Right ventricle myocardium superior (tissue), 1 donor: ENCODE results near the gene PRKN. TPM values are rescaled to one million over a fixed set of nuclear protein-coding genes. Genes with fewer than 3 reads are reported as not detected.
"Not testable (repeated sequence)": the region's sequence is repeated elsewhere in the genome, so short reads cannot be mapped to it uniquely, and the experiment has no call there.

Source experiments
- ATAC-seq: fragments of 200-7000 bp; cut with Tn5 transposase; one replicate; pipeline ENCODE4 v1.9.1; 2020; ENCODE audit warnings: mild to moderate bottlenecking; ENCODE audit not compliant: poor library complexity
- DNase-seq: peaks from one replicate; pipeline ENCODE4 v3.0.0-alpha.2; 2020
- intact Hi-C: fragments of 100-400 bp; cut with DNase I; formaldehyde crosslinking; loops from one replicate; pipeline ENCODE4 v1.11.2; 2022
- total RNA-seq: library from RNA; stranded (reverse); fragmentation: NEBNext Ultra II Directional; extraction: Animal tissue kit (Norgen Biotek cat#: 25700); gene quantifications from one replicate; pipeline ENCODE4 v1.2.1, GENCODE V29; 2021
- donor health status: DM: no; HTN: yes; CAD: no; lungs with severe emphysema.

The PRKN gene
- total RNA-seq, 1 donor from 2014 or later, result 20.6 TPM

GRCh38 chr6:161822204-161822603, 905.4 kb downstream of the PRKN start:
- DNase-seq, intact Hi-C loops, ATAC-seq: not testable (repeated sequence)

- DNase-seq, result no peak
- intact Hi-C loops, result no loop called here
These were observed 909.7 kb downstream of the PRKN start for GRCh38 chr6:161817881-161818280.

GRCh38 chr6:161815965-161816364, 911.6 kb downstream of the PRKN start:
- no peak for DNase-seq
- ATAC-seq, result no peak
- intact Hi-C loops, result no loop called here

More at GRCh38 chr6:161817881-161818280, 909.7 kb downstream of the PRKN start:
- ATAC-seq, result no peak

- intact Hi-C loops, result no loop called here
- DNase-seq, result no peak
- ATAC-seq, result no peak
These were observed 914.4 kb downstream of the PRKN start for GRCh38 chr6:161813156-161813555.

- DNase-seq, result no peak
- ATAC-seq, result no peak
- intact Hi-C loops, result no loop called here
These were observed 917.6 kb downstream of the PRKN start for GRCh38 chr6:161809971-161810370.

GRCh38 chr6:161804838-161805237, 922.7 kb downstream of the PRKN start:
- DNase-seq (no peak), ATAC-seq (peak; percentile 68)
- intact Hi-C loops, result no loop called here

- no peak for DNase-seq
- ATAC-seq, result no peak
- intact Hi-C loops, result no loop called here
These were observed 924.4 kb downstream of the PRKN start for GRCh38 chr6:161803131-161803530.

GRCh38 chr6:161802231-161802630, 925.3 kb downstream of the PRKN start:
- DNase-seq (no peak), ATAC-seq (no peak)
- intact Hi-C loops, result no loop called here

- no peak for ATAC-seq
- DNase-seq, result no peak
- intact Hi-C loops, result no loop called here
These were observed 928.6 kb downstream of the PRKN start for GRCh38 chr6:161798844-161799394.

- ATAC-seq, result no peak
- intact Hi-C loops, result no loop called here
- DNase-seq, result no peak
These were observed 930.9 kb downstream of the PRKN start for GRCh38 chr6:161796681-161797080.

- ATAC-seq (no peak), DNase-seq (no peak)
- intact Hi-C loops, result no loop called here
These were observed 934.6 kb downstream of the PRKN start for GRCh38 chr6:161792851-161793493.

- intact Hi-C loops, result no loop called here
- ATAC-seq (no peak), DNase-seq (no peak)
These were observed 939.0 kb downstream of the PRKN start for GRCh38 chr6:161788531-161788930.

- ATAC-seq, result no peak
- intact Hi-C loops, result no loop called here
- no peak for DNase-seq
These were observed 955.4 kb downstream of the PRKN start for GRCh38 chr6:161772176-161772575.

- no peak for ATAC-seq
- intact Hi-C loops, result no loop called here
These were observed 965.6 kb downstream of the PRKN start for GRCh38 chr6:161761966-161762365.

GRCh38 chr6:161755080-161755479, 972.5 kb downstream of the PRKN start:
- ATAC-seq (no peak), DNase-seq (no peak)
- intact Hi-C loops, result no loop called here

More at GRCh38 chr6:161761966-161762365, 965.6 kb downstream of the PRKN start:
- DNase-seq, result no peak

GRCh38 chr6:161750686-161751085, 976.9 kb downstream of the PRKN start:
- DNase-seq (no peak), ATAC-seq (no peak)
- intact Hi-C loops, result no loop called here

GRCh38 chr6:161749576-161749975, 978.0 kb downstream of the PRKN start:
- no peak for ATAC-seq
- intact Hi-C loops, result no loop called here
- no peak for DNase-seq

- ATAC-seq, result peak; percentile 34
- DNase-seq, result peak; percentile 55
- intact Hi-C loops, result no loop called here
These were observed 978.8 kb downstream of the PRKN start for GRCh38 chr6:161748535-161749416.

- no peak for DNase-seq
- intact Hi-C loops, result no loop called here
- ATAC-seq, result no peak
These were observed 980.1 kb downstream of the PRKN start for GRCh38 chr6:161747506-161747905.
